ENCODE data around the gene SARS2.

Gene SARS2

DNA sequence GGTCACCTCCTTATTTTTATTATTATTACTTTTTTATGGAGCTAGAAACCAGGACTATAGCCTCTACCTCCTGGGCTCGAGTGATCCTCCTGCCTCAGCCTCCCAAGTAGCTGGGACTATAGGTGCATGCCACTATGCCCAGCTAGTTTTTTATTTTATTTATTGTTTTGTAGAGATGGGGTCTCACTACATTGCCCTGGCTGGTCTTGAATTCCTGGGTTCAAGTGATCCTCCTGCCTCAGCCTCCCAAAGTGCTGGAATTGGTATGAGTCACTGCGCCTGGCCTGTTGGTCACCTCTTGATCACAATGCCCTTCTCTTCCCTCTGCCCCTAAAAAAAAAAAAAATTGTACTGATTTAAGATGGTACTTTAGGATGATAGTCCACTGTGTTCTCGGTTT, 20.6 kb upstream of the SARS2 start:
- no peak overlapping the region for H3K4me2 ChIP-seq (ENCODE audit: low read length)
- no peaks in the 10 kb centered on the region for H3K9me3 ChIP-seq (ENCODE audit: control insufficient read depth, insufficient read depth, low read length)
- TF ChIP-seq, protein P1, sequence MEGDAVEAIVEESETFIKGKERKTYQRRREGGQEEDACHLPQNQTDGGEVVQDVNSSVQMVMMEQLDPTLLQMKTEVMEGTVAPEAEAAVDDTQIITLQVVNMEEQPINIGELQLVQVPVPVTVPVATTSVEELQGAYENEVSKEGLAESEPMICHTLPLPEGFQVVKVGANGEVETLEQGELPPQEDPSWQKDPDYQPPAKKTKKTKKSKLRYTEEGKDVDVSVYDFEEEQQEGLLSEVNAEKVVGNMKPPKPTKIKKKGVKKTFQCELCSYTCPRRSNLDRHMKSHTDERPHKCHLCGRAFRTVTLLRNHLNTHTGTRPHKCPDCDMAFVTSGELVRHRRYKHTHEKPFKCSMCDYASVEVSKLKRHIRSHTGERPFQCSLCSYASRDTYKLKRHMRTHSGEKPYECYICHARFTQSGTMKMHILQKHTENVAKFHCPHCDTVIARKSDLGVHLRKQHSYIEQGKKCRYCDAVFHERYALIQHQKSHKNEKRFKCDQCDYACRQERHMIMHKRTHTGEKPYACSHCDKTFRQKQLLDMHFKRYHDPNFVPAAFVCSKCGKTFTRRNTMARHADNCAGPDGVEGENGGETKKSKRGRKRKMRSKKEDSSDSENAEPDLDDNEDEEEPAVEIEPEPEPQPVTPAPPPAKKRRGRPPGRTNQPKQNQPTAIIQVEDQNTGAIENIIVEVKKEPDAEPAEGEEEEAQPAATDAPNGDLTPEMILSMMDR (IDR thresholded peaks at IDR 0.05; ENCODE audit: low read depth, low read length, poor library complexity, severe bottlenecking): no peak
- TF ChIP-seq EZH2phosphoT487 (IDR thresholded peaks at IDR 0.05; ENCODE audit: borderline replicate concordance, low read length): no peak
- no peaks in the 10 kb centered on the region for H3K36me3 ChIP-seq (ENCODE audit: control insufficient read depth, low read length)
- no peaks in the 10 kb centered on the region for H3K79me2 ChIP-seq (ENCODE audit: control insufficient read depth, low read length)
- H3K27me3 ChIP-seq (ENCODE audit: control insufficient read depth, low read length): peaks cover 10% of the 10 kb centered on the region; the same call in 1 of the 2 replicates
- no peaks in the 10 kb centered on the region for H3F3A ChIP-seq (ENCODE audit: control insufficient read depth, insufficient read depth)
- no peak overlapping the region for H3K27ac ChIP-seq (ENCODE audit: low read depth, low read length)
- H3K4me3 ChIP-seq (ENCODE audit: low read length): no peak overlapping the region
- no peaks in the 10 kb centered on the region for H4K20me1 ChIP-seq (ENCODE audit: control insufficient read depth, insufficient read depth, low read depth, low read length)
- no peaks in the 10 kb centered on the region for H3K4me1 ChIP-seq (ENCODE audit: control insufficient read depth, low read length)
- H3K9me2 ChIP-seq (replicated peaks; ENCODE audit: control insufficient read depth, low read length): no peaks in the 10 kb centered on the region

DNA sequence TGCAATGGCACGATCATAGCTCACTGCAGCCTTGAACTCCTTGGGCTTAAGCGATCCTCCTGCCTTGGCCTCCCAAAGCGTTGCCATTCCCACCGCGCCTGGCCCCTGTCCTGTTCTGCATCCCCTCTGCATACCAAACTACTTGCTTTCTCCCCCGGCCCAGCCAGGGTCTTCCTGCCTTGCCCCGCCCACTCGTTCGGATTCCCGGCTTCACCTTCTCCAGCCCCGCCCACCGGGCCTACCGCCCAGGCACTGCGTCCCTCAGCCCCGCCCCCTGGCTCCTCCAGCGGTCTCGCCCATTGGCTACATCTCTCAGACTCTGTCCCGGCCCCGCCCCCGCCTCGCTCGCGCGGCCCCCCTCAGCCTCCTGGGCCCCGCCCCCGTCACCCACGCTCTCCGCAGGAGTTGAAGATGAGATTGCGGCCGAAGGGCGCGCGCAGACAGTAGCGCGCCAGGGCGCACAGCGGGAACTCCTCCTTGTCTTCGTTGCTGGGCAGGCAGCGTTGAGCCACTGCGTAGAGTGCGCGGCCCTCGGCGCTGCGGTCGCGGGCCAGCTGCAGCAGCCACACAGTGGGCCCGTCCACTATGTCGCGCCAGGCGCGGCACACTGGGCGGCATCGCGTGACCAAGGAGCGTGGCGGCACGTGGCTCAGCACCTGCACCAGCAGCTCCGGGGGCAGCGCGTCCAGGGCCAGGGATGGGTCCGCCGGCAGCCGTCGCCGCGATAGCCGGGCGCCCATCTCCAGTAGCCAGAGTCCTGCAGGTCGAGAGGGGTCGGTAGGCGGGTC, 19.2 kb upstream of the SARS2 start:
- H3K9me2 ChIP-seq (replicated peaks; ENCODE audit: control insufficient read depth, low read length): no peaks in the 10 kb centered on the region
- no peak for TF ChIP-seq EZH2phosphoT487 (IDR thresholded peaks at IDR 0.05; ENCODE audit: borderline replicate concordance, low read length)
- TF ChIP-seq, protein P1 (IDR thresholded peaks at IDR 0.05; ENCODE audit: low read depth, low read length, poor library complexity, severe bottlenecking): no peak
- H3K4me3 ChIP-seq (ENCODE audit: low read length): no peak overlapping the region
- H3K4me2 ChIP-seq (ENCODE audit: low read length): no peak overlapping the region
- no peaks in the 10 kb centered on the region for H3K9me3 ChIP-seq (ENCODE audit: control insufficient read depth, insufficient read depth, low read length)
- peaks cover 10% of the 10 kb centered on the region; the same call in 1 of the 2 replicates for H3K27me3 ChIP-seq (ENCODE audit: control insufficient read depth, low read length)
- H3K27ac ChIP-seq (ENCODE audit: low read depth, low read length): no peak overlapping the region
- no peaks in the 10 kb centered on the region for H3K79me2 ChIP-seq (ENCODE audit: control insufficient read depth, low read length)
- no peaks in the 10 kb centered on the region for H3K4me1 ChIP-seq (ENCODE audit: control insufficient read depth, low read length)
- no peaks in the 10 kb centered on the region; the same call in 1 of the 2 replicates for H3F3A ChIP-seq (ENCODE audit: control insufficient read depth, insufficient read depth)
- no peaks in the 10 kb centered on the region for H4K20me1 ChIP-seq (ENCODE audit: control insufficient read depth, insufficient read depth, low read depth, low read length)
- H3K36me3 ChIP-seq (ENCODE audit: control insufficient read depth, low read length): no peaks in the 10 kb centered on the region

DNA sequence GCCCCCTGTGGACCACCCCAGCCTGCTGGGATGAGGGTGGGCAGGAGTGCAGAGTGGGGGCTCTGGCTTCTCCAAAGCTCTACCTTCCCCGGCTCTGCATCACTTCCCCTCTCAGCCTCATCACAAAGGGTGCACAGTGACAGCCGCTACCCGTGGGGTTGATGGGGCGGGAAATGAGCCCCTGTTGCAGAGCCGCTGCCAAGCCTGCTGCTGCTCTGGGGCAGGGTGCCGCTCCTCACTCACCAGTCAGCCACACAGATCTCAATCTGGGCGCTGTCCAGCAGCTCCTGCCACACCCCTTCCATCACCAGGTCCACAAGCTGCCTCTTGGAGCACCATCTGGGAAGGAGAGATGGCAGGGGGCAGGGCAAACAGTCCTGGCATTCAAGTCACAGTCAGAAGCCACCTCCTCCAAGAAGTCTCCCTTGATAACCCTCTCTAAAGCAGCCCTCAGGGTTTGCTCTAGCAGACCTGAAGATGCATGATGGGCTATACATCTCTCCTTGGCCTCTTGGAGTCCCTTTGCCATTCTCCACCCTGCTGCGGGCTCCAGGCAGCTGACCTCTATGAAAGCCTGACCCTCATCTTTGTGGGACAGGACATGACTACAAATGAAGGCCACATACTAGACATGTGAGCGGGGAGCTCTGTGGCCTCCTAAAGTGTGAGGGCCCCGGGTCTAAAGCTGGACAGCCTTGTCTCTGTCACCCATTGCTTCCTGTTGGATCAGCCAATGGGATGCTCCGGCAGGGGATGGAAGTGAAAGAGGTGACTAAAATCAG, 15.9 kb upstream of the SARS2 start:
- no peaks in the 10 kb centered on the region for H3K9me2 ChIP-seq (replicated peaks; ENCODE audit: control insufficient read depth, low read length)
- H3F3A ChIP-seq (ENCODE audit: control insufficient read depth, insufficient read depth): no peaks in the 10 kb centered on the region; the same call in 1 of the 2 replicates
- H3K4me1 ChIP-seq (ENCODE audit: control insufficient read depth, low read length): no peaks in the 10 kb centered on the region
- no peak overlapping the region for H3K4me3 ChIP-seq (ENCODE audit: low read length)
- no peak overlapping the region for H3K27ac ChIP-seq (ENCODE audit: low read depth, low read length)
- H4K20me1 ChIP-seq (ENCODE audit: control insufficient read depth, insufficient read depth, low read depth, low read length): no peaks in the 10 kb centered on the region
- no peak for TF ChIP-seq EZH2phosphoT487 (IDR thresholded peaks at IDR 0.05; ENCODE audit: borderline replicate concordance, low read length)
- TF ChIP-seq, protein P1 (IDR thresholded peaks at IDR 0.05; ENCODE audit: low read depth, low read length, poor library complexity, severe bottlenecking): no peak
- no peak overlapping the region for H3K4me2 ChIP-seq (ENCODE audit: low read length)
- H3K79me2 ChIP-seq (ENCODE audit: control insufficient read depth, low read length): no peaks in the 10 kb centered on the region
- H3K9me3 ChIP-seq (ENCODE audit: control insufficient read depth, insufficient read depth, low read length): no peaks in the 10 kb centered on the region
- no peaks in the 10 kb centered on the region; the same call in 1 of the 2 replicates for H3K27me3 ChIP-seq (ENCODE audit: control insufficient read depth, low read length)
- H3K36me3 ChIP-seq (ENCODE audit: control insufficient read depth, low read length): no peaks in the 10 kb centered on the region
